Parathyroid adenoma (tissue), 2 donors: Measurements from ENCODE around the gene NAA38.
A peak's percentile ranks its signal among the peaks of the same experiment; 100 is the strongest.

Experiments used
- H2AFZ ChIP-seq: fragments of 300-600 bp; sonication (generic); one replicate; pipeline ENCODE4 v1.7.0; 2017; ENCODE audit warnings: antibody characterized with exemption, mild to moderate bottlenecking
- H3K27ac ChIP-seq: fragments of 300-600 bp; sonication (generic); one replicate; pipeline ENCODE4 v1.7.0; 2017
- H3K27me3 ChIP-seq: fragments of 300-600 bp; sonication (generic); one replicate; pipeline ENCODE4 v1.7.0; 2017; ENCODE audit warnings: low read length; ENCODE audit not compliant: control insufficient read depth, insufficient read depth
- H3K36me3 ChIP-seq: fragments of 300-600 bp; sonication (generic); one replicate; pipeline ENCODE4 v1.7.0; 2017; ENCODE audit warnings: low read length; ENCODE audit not compliant: control insufficient read depth, insufficient read depth
- H3K4me1 ChIP-seq: fragments of 300-600 bp; sonication (generic); one replicate; pipeline ENCODE4 v1.7.0; 2017; ENCODE audit warnings: control low read depth
- H3K4me2 ChIP-seq: fragments of 300-600 bp; sonication (generic); one replicate; pipeline ENCODE4 v1.7.0; 2017; ENCODE audit warnings: low read length
- H3K4me3 ChIP-seq: fragments of 300-600 bp; sonication (generic); one replicate; pipeline ENCODE4 v1.7.0; 2017; ENCODE audit warnings: low read depth, low read length
- H3K79me2 ChIP-seq: fragments of 300-600 bp; sonication (generic); one replicate; pipeline ENCODE4 v1.7.0; 2017; ENCODE audit warnings: control low read depth
- H3K9ac ChIP-seq: fragments of 300-600 bp; sonication (generic); one replicate; pipeline ENCODE4 v1.7.0; 2017; ENCODE audit warnings: mild to moderate bottlenecking
- H3K9me3 ChIP-seq: fragments of 300-600 bp; sonication (generic); one replicate; pipeline ENCODE4 v1.7.0; 2017; ENCODE audit warnings: low read length; ENCODE audit not compliant: control insufficient read depth
- TF ChIP-seq, protein P1 (sequence below): fragments of 300-600 bp; sonication (generic); IDR thresholded peaks from one replicate; pipeline ENCODE4 v1.7.0; 2017; ENCODE audit warnings: antibody characterized with exemption, mild to moderate bottlenecking
- donor health status: primary hyperparathyroidism.

The NAA38 gene

DNA sequence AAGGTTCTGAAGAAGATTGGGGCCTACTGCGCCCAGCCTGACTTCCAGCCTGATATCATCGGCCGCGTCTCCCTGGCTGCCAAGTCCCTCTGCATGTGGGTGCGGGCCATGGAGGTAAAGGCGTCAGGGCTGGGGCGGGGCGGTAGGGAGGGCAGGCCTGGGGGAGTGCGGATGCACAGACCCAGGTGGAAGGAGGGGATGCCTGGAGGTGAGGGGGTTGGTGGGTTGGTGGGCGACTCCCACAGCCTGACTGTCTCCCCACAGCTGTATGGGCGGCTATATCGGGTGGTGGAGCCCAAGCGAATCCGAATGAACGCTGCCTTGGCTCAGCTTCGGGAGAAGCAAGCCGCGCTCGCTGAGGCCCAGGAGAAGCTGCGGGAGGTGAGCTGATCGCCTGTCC is 50.2 kb downstream of the NAA38 start:
- peak overlapping the region; percentile 85 for H2AFZ ChIP-seq
- H3K27ac ChIP-seq, result peak overlapping the region; percentile 95
- H3K79me2 ChIP-seq, result no peaks in the 10 kb centered on the region
- H3K9me3 ChIP-seq, result no peaks in the 10 kb centered on the region
- H3K36me3 ChIP-seq, result no peaks in the 10 kb centered on the region
- H3K4me2 ChIP-seq, result peak overlapping the region; percentile 53
- TF ChIP-seq, protein P1, sequence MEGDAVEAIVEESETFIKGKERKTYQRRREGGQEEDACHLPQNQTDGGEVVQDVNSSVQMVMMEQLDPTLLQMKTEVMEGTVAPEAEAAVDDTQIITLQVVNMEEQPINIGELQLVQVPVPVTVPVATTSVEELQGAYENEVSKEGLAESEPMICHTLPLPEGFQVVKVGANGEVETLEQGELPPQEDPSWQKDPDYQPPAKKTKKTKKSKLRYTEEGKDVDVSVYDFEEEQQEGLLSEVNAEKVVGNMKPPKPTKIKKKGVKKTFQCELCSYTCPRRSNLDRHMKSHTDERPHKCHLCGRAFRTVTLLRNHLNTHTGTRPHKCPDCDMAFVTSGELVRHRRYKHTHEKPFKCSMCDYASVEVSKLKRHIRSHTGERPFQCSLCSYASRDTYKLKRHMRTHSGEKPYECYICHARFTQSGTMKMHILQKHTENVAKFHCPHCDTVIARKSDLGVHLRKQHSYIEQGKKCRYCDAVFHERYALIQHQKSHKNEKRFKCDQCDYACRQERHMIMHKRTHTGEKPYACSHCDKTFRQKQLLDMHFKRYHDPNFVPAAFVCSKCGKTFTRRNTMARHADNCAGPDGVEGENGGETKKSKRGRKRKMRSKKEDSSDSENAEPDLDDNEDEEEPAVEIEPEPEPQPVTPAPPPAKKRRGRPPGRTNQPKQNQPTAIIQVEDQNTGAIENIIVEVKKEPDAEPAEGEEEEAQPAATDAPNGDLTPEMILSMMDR, result no peak
- H3K27me3 ChIP-seq, result no peaks in the 10 kb centered on the region
- peak overlapping the region; percentile 41 for H3K9ac ChIP-seq
- H3K4me1 ChIP-seq, result peaks cover 17% of the 10 kb centered on the region
- peak overlapping the region; percentile 6 for H3K4me3 ChIP-seq
